H54 (cell line): Measurements from ENCODE around the gene ZNF343.
"Not testable (repeated sequence)": the region's sequence is repeated elsewhere in the genome, so short reads cannot be mapped to it uniquely, and the experiment has no call there.

ENCODE experiments used
- DNase-seq: peaks from one replicate; pipeline ENCODE4 v3.0.0; 2011; ENCODE audit warnings: low spot score, mixed read lengths; ENCODE audit not compliant: insufficient read length
- FAIRE-seq: peaks from 3 replicates; lab custom pipeline; 2011; peaks lifted over from hg19 to GRCh38; lab: Jason Lieb, UNC
- POLR2A ChIP-seq: IDR thresholded peaks from 2 replicates; pipeline ENCODE4 v1.6.1; 2011; ENCODE audit warnings: low read depth, mild to moderate bottlenecking, low read length

ZNF343 gene

DNA sequence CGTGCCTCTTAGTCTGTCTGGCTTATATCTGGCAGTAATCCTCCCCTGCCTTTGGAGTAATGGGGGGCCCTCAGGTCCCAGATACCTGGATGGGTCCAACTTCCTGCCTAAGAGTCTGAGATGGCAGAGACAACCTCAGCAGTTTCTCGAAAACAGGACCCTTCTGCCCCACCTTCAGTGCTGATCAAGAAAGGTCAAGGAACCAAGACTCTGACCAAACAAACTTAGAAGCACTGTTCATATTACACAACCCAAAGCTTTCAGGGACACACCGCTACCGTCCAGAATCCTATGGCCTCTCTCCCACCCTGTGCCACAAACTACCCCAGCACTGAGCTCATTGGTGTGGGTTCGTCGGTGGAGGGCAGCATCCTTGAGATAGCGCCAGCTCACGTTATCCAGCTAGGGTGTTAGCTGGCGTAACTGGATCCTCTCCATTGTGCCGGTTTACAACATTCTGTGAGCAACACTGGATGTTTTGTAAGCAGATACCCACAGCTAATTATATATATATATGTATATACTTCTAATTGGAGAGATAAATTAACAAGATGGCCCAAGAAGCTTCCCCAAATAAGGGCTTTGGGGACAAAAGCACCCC lies 20.1 kb upstream of the ZNF343 start:
- no peak for DNase-seq
- no peak for FAIRE-seq

DNA sequence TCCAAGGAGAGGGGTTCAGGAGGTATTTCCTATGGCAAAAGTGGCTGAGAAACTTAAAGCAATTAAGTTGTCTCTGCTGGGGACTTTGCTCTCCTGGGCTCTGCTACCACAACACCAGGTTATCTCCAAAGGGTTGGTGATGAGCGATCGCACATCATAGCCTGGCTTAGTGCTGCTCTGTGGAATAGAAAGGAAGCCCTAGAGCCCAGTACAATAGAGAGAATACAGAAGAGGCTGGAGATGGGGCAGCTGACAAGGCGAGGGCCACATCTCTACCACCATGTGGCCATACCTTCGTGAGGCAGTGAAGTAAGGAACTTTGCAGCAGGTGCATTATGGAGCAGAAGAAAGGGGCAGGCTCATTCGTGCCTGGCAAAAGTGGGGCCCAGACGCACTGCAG lies 19.0 kb upstream of the ZNF343 start:
- FAIRE-seq (no peak), DNase-seq (no peak)
- TF ChIP-seq POLR2A, result no peak

More for the DNA sequence above, 20.1 kb upstream of the ZNF343 start:
- no peak for TF ChIP-seq POLR2A

DNA sequence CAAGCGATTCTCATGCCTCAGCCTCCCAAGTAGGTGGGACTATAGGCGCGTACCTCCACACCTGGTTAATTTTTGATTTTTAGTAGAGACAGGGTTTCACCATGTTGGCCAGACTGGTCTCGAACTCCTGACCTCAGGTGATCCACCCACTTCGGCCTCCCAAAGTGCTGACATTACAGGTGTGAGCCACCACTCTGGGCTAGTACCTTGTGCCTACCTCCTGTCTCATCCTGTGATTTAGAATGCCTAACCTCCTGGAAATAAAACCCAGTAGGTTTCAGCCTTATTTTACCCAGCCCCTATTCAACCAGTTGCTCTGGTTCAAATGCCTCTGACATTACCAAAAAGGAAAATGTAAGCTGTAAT lies 17.5 kb upstream of the ZNF343 start:
- DNase-seq, FAIRE-seq: not testable (repeated sequence)

DNA sequence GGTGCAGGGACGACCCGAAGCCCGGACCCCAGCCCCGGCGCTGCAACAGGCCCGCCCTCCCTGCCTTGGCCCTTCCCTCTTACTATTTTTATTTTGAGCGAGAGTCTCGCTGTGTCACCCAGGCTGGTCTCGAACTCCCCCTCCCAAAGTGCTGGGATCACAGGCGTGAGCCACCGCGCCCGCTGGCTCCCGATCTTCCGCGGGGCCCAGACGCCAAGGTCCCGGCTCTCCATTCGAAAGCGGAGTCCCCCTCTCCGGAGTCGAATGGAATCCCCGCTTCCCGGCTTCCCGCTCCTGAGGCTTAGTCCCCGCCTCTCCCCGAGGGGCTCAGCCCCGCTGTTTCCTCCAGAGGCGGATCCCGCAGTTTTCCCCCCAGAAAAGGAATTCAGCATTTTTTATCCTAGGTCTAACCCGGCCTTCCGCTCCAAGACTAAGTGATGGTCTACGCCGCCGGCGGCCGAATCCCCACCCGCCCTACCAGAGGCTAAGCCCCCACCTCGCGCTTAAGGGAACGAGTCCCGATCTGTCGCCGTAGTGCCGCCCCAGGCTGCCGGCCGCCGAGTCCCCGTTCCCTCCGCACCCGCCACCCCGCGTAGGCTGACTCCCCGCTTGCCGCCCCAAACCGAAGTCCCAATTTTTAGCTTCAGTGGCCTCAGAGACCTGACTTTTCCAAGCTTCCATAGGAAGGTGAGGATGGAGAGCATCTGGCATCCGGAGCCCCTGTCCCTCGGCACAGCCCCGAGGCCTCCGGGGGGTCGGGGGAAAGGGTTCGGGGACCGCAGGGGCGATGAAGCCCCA lies 16.2 kb upstream of the ZNF343 start:
- DNase-seq (peak; percentile 50), FAIRE-seq (no peak)
- TF ChIP-seq POLR2A, result peak; percentile 31; the same call in 1 of the 2 replicates

DNA sequence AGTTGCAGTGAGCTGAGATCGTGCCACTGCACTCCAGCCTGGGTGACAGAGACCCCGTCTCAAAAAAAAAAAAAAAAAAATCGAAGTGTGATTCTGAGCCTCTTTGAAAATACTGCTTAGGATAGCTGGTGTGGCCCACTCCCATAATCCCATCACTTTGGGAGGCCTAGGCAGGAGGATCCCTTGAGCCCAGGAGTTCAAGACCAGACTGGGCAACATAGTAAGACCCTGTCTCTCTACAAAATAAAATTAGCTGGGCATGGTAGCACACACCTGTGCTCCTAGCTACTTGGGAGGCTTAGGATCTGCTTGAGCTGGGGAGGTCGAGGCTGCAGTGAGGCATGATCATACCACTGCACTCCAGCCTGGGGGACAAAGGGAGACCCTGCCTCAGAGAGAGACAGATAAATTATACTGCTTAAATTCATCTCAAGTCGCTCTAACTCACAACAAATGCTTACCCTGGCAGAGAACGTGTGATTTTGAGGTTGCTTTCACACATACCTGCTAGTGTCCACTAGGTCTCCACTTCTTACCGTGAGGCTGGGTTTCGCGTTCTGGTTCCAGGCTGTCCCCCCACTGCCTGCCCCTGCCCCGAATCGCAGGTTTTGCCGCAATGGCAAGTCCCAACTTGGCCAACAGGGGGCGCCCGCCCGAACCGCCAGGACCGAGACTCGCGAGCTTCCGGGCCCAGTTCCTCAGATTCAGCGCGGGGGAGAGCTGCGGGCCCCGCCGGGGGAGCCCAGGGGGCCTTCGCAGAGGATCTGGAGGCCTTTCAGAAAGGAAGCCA lies 15.4 kb upstream of the ZNF343 start:
- FAIRE-seq, result no peak
- peak; percentile 78 for DNase-seq
- no peak; the same call in 1 of the 2 replicates for TF ChIP-seq POLR2A

DNA sequence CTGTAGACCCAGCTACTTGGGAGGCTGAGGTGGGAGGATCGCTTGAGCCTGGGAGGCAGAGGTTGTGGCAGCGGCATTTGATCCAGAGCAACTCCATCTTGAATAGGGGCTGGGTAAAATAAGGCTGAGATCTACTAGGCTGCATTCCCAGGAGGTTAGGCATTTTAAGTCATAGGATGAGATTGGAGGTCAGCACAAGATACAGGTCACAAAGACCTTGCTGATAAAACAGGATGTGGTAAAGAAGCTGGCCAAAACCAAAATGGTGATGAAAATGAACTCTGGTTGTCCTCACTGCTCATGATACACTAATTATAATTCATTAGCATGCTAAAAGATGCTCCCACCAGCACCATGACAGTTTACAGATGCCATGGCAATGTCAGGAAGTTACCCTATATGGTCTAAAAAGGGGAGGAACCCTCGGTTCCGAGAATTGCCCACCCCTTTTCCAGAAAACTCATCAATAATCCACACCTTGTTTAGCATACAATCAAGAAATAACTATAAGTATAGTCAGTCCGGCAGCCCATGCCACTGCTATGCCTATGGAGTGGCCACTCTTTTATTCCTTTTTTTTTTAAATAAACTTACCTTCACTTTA lies 14.2 kb upstream of the ZNF343 start:
- FAIRE-seq, DNase-seq: not testable (repeated sequence)

DNA sequence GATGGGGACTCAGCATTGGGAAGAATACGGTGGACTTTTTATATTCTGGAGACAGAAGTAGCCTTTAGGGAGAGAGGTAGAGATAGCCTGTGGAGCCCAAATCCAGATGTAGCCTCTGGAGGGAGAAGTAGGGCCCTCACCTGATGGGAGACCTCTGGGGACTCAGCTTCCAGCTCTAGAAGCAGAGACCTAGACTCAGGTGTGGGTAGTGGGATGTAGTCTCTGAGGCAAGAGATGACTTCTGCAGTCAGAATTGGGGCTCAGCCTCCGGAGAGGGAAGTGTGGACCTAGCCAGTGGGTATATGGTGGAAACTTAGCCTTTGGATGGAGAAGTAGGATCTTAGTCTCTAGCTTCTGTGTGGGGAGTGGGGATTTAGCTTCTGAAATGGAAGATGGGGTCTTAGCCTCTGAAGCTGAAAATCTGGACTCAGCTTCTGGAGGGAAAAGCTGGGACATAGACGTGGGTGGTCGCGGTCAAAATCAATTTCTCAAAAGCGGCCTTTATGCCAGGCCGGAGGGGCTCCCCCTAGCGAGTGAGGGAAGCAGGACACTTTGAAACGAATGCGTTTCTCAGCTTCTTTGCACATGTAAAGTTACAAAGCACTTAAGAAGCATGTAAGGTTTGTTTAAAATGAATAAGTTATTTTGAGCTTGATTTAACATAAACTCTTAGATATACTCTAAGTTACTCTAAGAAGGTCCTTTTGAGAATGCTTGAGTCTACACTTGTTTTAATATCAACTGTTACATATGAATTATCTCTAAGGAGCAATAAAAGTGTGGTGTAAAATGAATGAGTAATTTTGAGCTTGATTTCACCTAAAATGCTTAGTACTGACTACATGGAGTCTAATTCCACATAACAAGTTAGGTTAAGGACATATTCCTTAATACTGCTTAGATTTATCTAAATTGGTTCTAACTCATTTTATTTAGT lies 12.9 kb upstream of the ZNF343 start:
- DNase-seq, result peak; percentile 23
- no peak for FAIRE-seq

DNA sequence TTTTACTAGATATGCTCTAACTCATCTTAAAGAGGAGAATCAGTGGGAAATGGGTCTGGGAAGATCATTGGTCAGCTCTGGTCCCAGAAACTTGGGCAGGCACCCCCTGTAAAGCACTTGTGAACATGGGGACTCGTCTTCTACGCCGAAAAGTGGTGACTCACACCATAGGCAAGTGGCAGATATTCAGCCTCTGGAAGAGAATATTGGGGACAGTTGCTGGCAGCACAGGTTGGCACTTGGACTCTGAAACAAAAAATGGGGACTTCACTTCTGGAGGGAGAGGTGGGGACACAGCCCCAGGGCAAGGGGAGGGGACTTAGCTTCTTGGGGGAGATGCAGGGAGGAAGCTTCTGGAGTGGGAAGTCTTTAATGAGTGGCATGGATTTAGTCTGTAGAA lies 11.9 kb upstream of the ZNF343 start:
- DNase-seq (no peak), FAIRE-seq (no peak)
- no peak for TF ChIP-seq POLR2A

More for the DNA sequence above, 12.9 kb upstream of the ZNF343 start:
- no peak for TF ChIP-seq POLR2A

DNA sequence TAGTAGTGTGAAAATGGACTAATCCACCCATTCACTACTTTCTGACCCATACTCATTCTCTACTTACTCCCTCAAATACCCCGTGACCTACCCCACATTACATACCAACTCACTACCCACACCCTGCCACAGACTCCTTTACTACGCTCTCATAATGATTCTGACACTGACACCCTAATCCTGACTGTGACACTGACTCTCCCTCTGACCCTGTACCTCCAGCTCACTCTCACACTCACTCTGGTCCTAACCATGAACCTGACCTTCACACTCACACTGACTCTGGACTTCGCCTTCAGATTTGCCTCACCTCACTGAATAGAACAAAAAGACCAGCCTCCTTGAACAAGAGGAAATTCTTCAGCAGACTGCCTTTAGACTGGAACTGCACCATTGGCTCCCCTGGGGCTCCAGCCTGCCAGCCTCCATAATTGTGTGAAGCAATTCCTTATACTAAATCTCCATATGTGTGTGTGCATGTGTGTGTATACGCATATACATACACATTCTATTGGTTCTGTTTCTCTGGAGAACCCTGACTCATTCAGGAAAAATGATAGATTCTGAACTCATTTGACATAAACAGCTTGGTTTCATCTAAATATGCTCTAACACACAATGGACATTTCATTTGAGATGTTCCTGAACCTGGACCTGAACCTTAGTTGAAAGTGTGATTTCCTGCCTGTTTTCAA lies 10.5 kb upstream of the ZNF343 start:
- DNase-seq, result no peak
- FAIRE-seq, result no peak
- TF ChIP-seq POLR2A, result no peak

DNA sequence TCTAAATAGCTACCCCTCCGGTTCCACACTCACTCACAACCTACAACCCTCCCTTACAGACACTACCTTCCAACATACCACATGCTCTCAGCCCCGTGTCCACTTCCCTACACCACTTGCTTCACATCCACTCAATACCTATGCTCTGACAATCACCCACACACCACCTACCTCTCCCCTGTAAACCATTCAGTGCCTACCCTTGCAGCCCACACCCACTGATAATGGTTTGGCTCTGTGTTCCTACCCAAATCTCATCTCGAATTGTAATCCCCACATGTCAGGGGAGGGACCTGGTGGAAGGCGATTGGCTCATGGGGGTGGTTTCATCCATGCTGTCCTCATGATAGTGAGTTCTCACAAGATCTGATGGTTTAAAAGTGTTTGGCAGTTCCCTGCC lies 9.8 kb upstream of the ZNF343 start:
- no peak for TF ChIP-seq POLR2A
- FAIRE-seq, result no peak
- DNase-seq, result no peak

DNA sequence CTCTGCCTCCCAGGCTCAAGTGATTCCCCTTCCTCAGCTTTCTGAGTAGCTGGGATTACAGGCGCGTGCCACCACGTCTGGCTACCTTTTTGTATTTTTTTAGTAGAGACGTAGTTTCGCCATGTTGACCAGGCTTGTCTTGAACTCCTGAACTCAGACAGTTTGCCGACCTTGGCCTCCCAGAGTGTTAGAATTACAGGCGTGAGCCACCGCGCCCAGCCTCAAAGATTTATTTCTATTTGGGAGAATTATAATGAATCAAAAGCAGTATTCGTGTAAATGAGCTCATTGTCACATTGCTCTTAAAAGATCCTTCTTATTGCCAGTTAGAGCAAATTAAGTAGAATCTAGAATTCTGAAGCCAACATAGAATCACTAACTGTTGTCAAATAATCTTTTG lies 9.4 kb upstream of the ZNF343 start:
- no peak for TF ChIP-seq POLR2A
- DNase-seq (no peak), FAIRE-seq (no peak)

DNA sequence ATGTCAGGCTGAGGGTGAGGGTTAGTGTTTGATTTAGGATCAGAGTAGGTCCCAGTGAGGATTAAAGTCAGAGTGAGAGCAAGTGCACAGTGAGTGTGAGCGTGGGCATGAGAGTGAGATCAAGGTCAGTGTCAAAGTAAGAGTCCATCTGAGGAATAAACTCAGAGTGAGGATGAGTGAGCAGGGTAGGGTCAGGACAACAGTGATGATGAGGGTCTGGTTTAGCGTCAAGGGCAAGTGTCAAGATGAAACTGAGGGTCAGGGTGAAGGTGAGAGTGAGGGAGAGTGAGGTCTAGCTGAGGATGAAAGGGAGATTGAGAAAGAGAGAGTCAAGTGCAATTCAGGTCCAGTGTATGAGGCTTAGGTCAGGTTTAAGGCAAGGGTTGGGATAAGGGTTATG lies 7.7 kb upstream of the ZNF343 start:
- DNase-seq (no peak), FAIRE-seq (no peak)
- no peak for TF ChIP-seq POLR2A
